Measurements from ENCODE around the gene DDX24. TPM values are rescaled to one million over a fixed set of nuclear protein-coding genes. Genes with fewer than 3 reads are reported as not detected.

The DDX24 gene
- total RNA-seq, 6 experiments from 2014 or later, result 167 to 191 (median 187) TPM

DNA sequence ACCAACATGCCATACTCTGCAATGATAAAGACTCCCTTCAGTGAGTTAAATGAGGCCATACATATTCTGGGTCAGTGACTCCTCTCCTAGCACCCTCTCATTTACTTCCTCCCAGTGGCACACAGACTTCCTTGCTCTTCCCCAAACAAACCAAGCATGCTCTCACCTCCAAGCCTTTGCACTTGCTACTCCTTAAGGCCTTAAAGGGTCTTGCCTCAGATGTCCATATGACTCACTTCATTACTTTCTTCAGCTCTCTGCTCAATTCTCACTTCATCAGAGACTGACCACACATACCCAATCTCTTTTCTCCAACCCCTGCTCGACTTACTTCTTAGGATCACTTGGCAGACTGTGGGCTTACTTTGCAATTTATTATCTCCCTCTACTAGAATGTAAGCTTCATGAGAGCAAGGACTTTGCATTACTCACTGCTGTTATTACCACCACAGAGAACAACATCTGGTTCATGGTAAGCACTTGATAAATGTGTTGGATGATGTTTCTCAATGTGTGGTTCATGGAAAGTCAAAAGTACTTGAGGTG, 22.8 kb downstream of the DDX24 start:
- H3K4me3 Mint-ChIP-seq, result no peak overlapping the region
- DNase-seq, result no peak
- H3K27ac Mint-ChIP-seq, result peak overlapping the region; percentile 23
- TF ChIP-seq, protein P1, sequence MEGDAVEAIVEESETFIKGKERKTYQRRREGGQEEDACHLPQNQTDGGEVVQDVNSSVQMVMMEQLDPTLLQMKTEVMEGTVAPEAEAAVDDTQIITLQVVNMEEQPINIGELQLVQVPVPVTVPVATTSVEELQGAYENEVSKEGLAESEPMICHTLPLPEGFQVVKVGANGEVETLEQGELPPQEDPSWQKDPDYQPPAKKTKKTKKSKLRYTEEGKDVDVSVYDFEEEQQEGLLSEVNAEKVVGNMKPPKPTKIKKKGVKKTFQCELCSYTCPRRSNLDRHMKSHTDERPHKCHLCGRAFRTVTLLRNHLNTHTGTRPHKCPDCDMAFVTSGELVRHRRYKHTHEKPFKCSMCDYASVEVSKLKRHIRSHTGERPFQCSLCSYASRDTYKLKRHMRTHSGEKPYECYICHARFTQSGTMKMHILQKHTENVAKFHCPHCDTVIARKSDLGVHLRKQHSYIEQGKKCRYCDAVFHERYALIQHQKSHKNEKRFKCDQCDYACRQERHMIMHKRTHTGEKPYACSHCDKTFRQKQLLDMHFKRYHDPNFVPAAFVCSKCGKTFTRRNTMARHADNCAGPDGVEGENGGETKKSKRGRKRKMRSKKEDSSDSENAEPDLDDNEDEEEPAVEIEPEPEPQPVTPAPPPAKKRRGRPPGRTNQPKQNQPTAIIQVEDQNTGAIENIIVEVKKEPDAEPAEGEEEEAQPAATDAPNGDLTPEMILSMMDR (IDR thresholded peaks at IDR 0.05), result no peak
- no peaks in the 10 kb centered on the region for H3K9me3 Mint-ChIP-seq
- peaks cover 68% of the 10 kb centered on the region for H3K36me3 Mint-ChIP-seq (ENCODE audit: low read depth)
- H3K4me1 Mint-ChIP-seq (ENCODE audit: low read depth), result peaks cover 13% of the 10 kb centered on the region
- H3K27me3 Mint-ChIP-seq (ENCODE audit: insufficient read depth), result no peaks in the 10 kb centered on the region; the same call in 1 of the 2 replicates

DNA sequence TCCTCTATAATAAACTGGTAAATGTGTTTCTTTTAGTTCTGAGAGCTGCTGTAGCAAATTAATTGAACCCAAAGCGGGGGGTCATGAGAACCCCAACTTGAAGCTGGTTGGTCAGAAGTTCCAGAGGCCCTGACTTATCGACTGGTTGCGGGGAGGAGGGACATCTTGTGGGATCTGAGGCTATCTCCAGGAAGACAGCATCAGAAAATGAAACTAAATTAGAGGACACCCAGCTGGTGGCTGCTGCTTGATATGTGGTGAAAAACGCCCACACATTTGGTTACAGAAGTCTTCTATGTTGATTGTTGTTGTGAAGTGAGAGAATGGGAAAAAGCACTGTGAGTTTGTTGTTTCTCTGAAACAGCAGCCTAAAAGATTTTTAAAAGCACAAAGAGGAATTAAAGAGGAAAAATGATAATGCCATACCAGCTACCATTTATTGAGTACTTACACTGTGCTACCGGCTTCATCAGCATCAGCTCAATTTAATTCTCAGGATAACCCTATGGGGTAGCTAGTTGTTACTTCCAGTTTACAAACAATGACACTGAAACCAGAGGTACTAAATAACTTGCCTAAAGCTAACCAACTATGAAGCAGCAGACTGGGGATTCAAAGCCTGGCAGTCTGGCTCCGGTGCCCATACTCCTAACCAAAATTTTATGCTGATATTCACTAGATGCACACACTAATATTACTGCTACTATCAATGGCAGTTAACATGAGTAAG, 24.3 kb downstream of the DDX24 start:
- Mint-ChIP-seq H3K9me3 (no peaks in the 10 kb centered on the region), H3K27ac (no peak overlapping the region), H3K36me3 (ENCODE audit: low read depth) (peaks cover 62% of the 10 kb centered on the region), H3K4me1 (ENCODE audit: low read depth) (no peaks in the 10 kb centered on the region), H3K27me3 (ENCODE audit: insufficient read depth) (no peaks in the 10 kb centered on the region; the same call in 1 of the 2 replicates), H3K4me3 (no peak overlapping the region)
- TF ChIP-seq, protein P1 (IDR thresholded peaks at IDR 0.05), result no peak
- DNase-seq, result no peak

DNA sequence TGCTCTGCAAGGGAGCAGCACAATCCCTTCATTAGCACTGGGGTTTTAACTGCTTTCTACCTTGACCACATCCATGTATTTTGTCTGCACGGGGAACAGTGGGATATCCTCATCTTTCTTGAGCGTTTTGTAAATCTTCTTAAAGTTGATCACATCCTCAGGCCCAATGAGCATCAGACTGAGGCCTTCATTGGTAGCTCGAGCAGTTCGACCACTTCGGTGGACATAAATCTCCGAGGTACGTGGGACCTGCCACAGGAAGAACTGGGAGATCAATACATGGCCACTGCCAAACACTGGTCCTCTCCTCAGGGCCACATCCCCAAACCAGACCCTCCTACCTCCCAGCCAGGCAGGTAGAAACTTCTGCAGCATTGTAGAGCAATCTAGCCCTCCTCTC, 26.1 kb downstream of the DDX24 start:
- H3K27ac Mint-ChIP-seq, result no peak overlapping the region
- H3K9me3 Mint-ChIP-seq, result no peaks in the 10 kb centered on the region
- H3K4me1 Mint-ChIP-seq (ENCODE audit: low read depth), result no peaks in the 10 kb centered on the region
- no peak for DNase-seq
- H3K4me3 Mint-ChIP-seq, result no peak overlapping the region
- no peaks in the 10 kb centered on the region; the same call in 1 of the 2 replicates for H3K27me3 Mint-ChIP-seq (ENCODE audit: insufficient read depth)
- TF ChIP-seq, protein P1 (IDR thresholded peaks at IDR 0.05), result no peak
- peaks cover 60% of the 10 kb centered on the region for H3K36me3 Mint-ChIP-seq (ENCODE audit: low read depth)

DNA sequence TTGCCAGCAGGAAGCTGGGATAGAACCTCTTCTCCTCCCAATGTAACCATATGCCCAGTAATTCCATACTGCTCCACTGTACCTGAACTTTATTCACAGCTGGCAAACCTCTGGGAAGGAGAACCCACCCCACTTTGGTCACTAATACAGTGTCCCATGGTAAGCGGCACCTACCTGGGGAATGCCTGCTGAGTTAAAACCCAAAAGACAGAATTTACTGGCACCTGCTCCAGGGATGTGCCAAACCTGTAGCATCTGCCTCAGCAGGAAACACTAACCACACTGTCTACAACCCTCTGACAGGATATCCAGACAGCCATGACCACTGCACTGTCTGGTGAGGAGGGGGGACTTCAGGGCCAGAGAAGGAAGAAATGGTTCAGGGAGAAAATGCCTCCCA, 26.6 kb downstream of the DDX24 start:
- DNase-seq, result no peak
- TF ChIP-seq, protein P1 (IDR thresholded peaks at IDR 0.05), result no peak
- Mint-ChIP-seq H3K27ac (no peak overlapping the region; the same call in 1 of the 2 replicates), H3K4me3 (no peak overlapping the region), H3K4me1 (ENCODE audit: low read depth) (no peaks in the 10 kb centered on the region), H3K36me3 (ENCODE audit: low read depth) (peaks cover 61% of the 10 kb centered on the region), H3K27me3 (ENCODE audit: insufficient read depth) (no peaks in the 10 kb centered on the region; the same call in 1 of the 2 replicates), H3K9me3 (no peaks in the 10 kb centered on the region)

DNA sequence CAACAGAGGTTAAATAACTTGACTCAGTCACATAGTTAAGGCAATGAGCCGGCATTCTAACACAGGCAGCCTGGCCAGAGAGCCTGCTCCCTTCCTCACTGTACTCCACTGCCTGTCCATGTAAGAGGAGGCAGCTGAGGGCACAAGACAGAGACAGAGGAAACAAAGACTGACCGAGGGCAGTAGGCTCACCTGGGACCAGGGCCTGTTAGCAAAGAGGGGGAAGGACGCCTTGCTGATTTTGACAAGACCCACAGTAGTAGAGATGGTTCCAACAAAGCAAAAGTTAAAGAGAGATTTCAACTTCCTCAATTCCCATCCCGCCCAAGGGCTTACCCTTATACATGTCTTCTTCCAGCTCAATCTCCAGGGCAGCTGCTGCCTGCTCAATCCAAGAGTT, 28.3 kb downstream of the DDX24 start:
- H3K27ac Mint-ChIP-seq, result no peak overlapping the region
- H3K27me3 Mint-ChIP-seq (ENCODE audit: insufficient read depth), result no peaks in the 10 kb centered on the region; the same call in 1 of the 2 replicates
- no peak for DNase-seq
- H3K9me3 Mint-ChIP-seq, result no peaks in the 10 kb centered on the region
- no peaks in the 10 kb centered on the region for H3K4me1 Mint-ChIP-seq (ENCODE audit: low read depth)
- H3K36me3 Mint-ChIP-seq (ENCODE audit: low read depth), result peaks cover 46% of the 10 kb centered on the region
- TF ChIP-seq, protein P1 (IDR thresholded peaks at IDR 0.05), result no peak
- no peak overlapping the region for H3K4me3 Mint-ChIP-seq
